Kidney (tissue), 14 donors: Measurements from ENCODE around the gene HIVEP3. TPM values are rescaled to one million over a fixed set of nuclear protein-coding genes. Genes with fewer than 3 reads are reported as not detected.

Source experiments
- DNase-seq, 5 donors: peaks; one replicate each; pipeline ENCODE4 v3.0.0-alpha.2; 2013 to 2020
- FAIRE-seq: peaks from 2 replicates; lab custom pipeline; 2012; peaks lifted over from hg19 to GRCh38; lab: Jason Lieb, UNC
- H3K27ac ChIP-seq, 2 donors: one replicate each; pipeline ENCODE4 v1.7.0; 2013; ENCODE audit warnings: low read depth in 2 of 2, low read length in 2 of 2, inconsistent platforms in 1 of 2
- H3K27me3 ChIP-seq: one replicate; pipeline ENCODE4 v1.7.1; 2013; ENCODE audit warnings: low read length, inconsistent platforms; ENCODE audit not compliant: control insufficient read depth, insufficient read depth
- H3K36me3 ChIP-seq, 3 donors: one replicate each; pipeline versions ENCODE4 v1.7.0 to v1.7.1; 2013; ENCODE audit warnings: low read length in 3 of 3, control low read depth in 1 of 3, inconsistent platforms in 1 of 3; ENCODE audit not compliant: insufficient read depth in 3 of 3, control insufficient read depth in 2 of 3
- H3K4me1 ChIP-seq, 3 donors: one replicate each; pipeline versions ENCODE4 v1.7.0 to v1.7.1; 2013; ENCODE audit warnings: low read length in 3 of 3, inconsistent platforms in 1 of 3, low read depth in 1 of 3; ENCODE audit not compliant: control insufficient read depth in 2 of 3, insufficient read depth in 2 of 3
- H3K4me3 ChIP-seq, 3 donors: one replicate each; pipeline versions ENCODE4 v1.7.0 to v1.8.1; 2013; ENCODE audit warnings: low read length in 3 of 3, control low read depth in 1 of 3, inconsistent platforms in 1 of 3
- H3K9ac ChIP-seq, 3 donors: one replicate each; pipeline versions ENCODE4 v1.7.0 to v1.7.1; 2013; ENCODE audit warnings: low read length in 3 of 3, control low read depth in 1 of 3, inconsistent platforms in 1 of 3
- H3K9me3 ChIP-seq, 3 donors: one replicate each; pipeline versions ENCODE4 v1.7.0 to v1.7.1; 2013; ENCODE audit warnings: low read length in 3 of 3, control low read depth in 1 of 3, inconsistent platforms in 1 of 3; ENCODE audit not compliant: control insufficient read depth in 2 of 3, insufficient read depth in 1 of 3
- CTCF ChIP-seq: IDR thresholded peaks from 3 replicates; pipeline ENCODE4 v1.5.1; 2012; ENCODE audit warnings: mild to moderate bottlenecking, moderate library complexity, borderline replicate concordance; ENCODE audit not compliant: insufficient read depth; ENCODE audit errors: extremely low read depth
- intact Hi-C: fragments of 100-400 bp; cut with DNase I; formaldehyde crosslinking; loops from one replicate; pipeline ENCODE4 v1.11.1; 2022
- polyA plus RNA-seq: library from polyadenylated mRNA; stranded (reverse); fragments of 350-450 nt; fragmentation: Illumina TruSeq; extraction: RNeasy Lipid Tissue Mini Kit (QIAGEN cat#74804); gene quantifications from one replicate; pipeline ENCODE4 v1.2.3, GENCODE V29; 2014; ENCODE audit warnings: low read depth, low replicate concordance; ENCODE audit not compliant: insufficient read depth
- total RNA-seq: library from RNA; stranded (reverse); fragmentation: NEBNext Ultra II Directional; extraction: Animal tissue kit (Norgen Biotek cat#: 25700); gene quantifications from one replicate; pipeline ENCODE4 v1.2.1, GENCODE V29; 2021
- donor health status: control.
- donor health status: control.
- donor health status: control.
- donor health status: control.
- donor health status: control.
- donor health status: DM: yes; HTN: yes; CAD: no.
- donor health status: Normal renal cell carcinoma (clear cell type).

The HIVEP3 gene
- total and polyA plus RNA-seq, 2 donors from 2014 or later = 3.5 to 11.0 TPM

GRCh38 chr1:41642922-41643821 lies 275.6 kb downstream of the HIVEP3 start:
- no peak overlapping the region for H3K4me3 ChIP-seq
- intact Hi-C loops = no loop called here
- no peaks in the 10 kb centered on the region for H3K27me3 ChIP-seq
- no peak for TF ChIP-seq CTCF
- no peak overlapping the region for H3K9ac ChIP-seq
- H3K4me1 ChIP-seq = no peaks in the 10 kb centered on the region
- H3K36me3 ChIP-seq = no peaks in the 10 kb centered on the region
- H3K27ac ChIP-seq = no peak overlapping the region
- no peaks in the 10 kb centered on the region for H3K9me3 ChIP-seq
- no peak for DNase-seq
- FAIRE-seq = no peak

DNA sequence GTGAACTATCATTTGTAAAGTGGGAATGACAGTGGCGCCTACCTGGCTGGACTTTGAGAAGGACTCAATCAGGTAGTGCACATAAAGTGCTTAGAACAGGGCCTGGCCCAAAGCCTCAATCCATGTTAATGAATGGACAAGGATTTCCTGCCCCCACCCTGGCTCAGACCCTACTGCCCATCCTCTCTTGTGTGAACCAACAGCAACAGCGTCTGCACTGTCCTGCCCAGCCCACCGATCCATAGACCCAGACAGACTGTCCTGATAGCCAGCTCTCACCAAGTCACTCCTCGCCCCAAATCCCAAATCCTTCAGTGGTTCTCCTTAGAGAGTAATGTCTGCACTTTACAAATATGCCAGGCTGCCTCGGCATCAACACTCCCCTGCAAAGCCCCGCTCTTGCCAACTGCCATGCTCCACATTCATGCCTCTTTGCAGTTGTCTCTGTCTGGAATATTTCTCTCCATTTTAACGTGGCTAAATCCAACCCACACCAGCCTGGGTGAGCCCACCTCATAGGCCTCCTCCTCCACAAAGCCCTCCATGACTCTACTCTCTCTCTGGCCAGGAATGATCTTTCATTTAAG lies 276.7 kb downstream of the HIVEP3 start:
- Histone ChIP-seq H3K27me3 (no peaks in the 10 kb centered on the region), H3K4me3 (no peak overlapping the region), H3K27ac (no peak overlapping the region), H3K9ac (no peak overlapping the region), H3K36me3 (no peaks in the 10 kb centered on the region), H3K4me1 (no peaks in the 10 kb centered on the region), H3K9me3 (no peaks in the 10 kb centered on the region)
- FAIRE-seq = no peak
- DNase-seq = no peak
- TF ChIP-seq CTCF = no peak
- intact Hi-C loops = no loop called here

GRCh38 chr1:41641475-41641814 lies 277.3 kb downstream of the HIVEP3 start:
- FAIRE-seq = no peak
- Histone ChIP-seq H3K4me1 (no peaks in the 10 kb centered on the region), H3K36me3 (no peaks in the 10 kb centered on the region), H3K9me3 (no peaks in the 10 kb centered on the region), H3K27me3 (no peaks in the 10 kb centered on the region), H3K9ac (no peak overlapping the region), H3K27ac (no peak overlapping the region), H3K4me3 (no peak overlapping the region)
- peak in 1 of 5 donors; percentile 20 for DNase-seq
- no peak for TF ChIP-seq CTCF
- intact Hi-C loops = no loop called here
